Suprapubic skin (tissue), 3 donors: ENCODE data around the gene NF1.

Experiments
- CTCF ChIP-seq, 2 donors: fragments of 200-600 bp in 1 of 2; fragments of 450-650 bp in 1 of 2; sonication (generic) in 1 of 2; IDR thresholded peaks; one replicate each; pipeline ENCODE4 v1.5.1; 2016 to 2019; ENCODE audit warnings: antibody characterized with exemption in 2 of 2, mild to moderate bottlenecking in 1 of 2, moderate library complexity in 1 of 2
- EP300 ChIP-seq: sonication (generic); formaldehyde crosslinking; IDR thresholded peaks from one replicate; pipeline ENCODE4 v1.6.1; 2017; ENCODE audit warnings: antibody characterized with exemption

- TF ChIP-seq EP300 (no peak), CTCF (IDR thresholded peaks at IDR 0.05) (no peak)
Measured at GRCh38 chr17:31299624-31300023, 204.8 kb downstream of the NF1 start.
